GM23248 (cell line): ENCODE data around the gene BTBD17.

Experiments used
- EZH2 ChIP-seq: fragments of 200-600 bp; sonication (generic); IDR thresholded peaks from 2 replicates; pipeline ENCODE4 v1.6.1; 2018; ENCODE audit warnings: antibody characterized with exemption, mild to moderate bottlenecking; ENCODE audit not compliant: insufficient read depth, poor library complexity, severe bottlenecking
- EZH2phosphoT487 ChIP-seq: fragments of 200-600 bp; sonication (generic); IDR thresholded peaks from 2 replicates; pipeline ENCODE4 v1.6.1; 2018; ENCODE audit warnings: antibody characterized with exemption, moderate library complexity, mild to moderate bottlenecking, low read depth; ENCODE audit not compliant: insufficient read depth

DNA sequence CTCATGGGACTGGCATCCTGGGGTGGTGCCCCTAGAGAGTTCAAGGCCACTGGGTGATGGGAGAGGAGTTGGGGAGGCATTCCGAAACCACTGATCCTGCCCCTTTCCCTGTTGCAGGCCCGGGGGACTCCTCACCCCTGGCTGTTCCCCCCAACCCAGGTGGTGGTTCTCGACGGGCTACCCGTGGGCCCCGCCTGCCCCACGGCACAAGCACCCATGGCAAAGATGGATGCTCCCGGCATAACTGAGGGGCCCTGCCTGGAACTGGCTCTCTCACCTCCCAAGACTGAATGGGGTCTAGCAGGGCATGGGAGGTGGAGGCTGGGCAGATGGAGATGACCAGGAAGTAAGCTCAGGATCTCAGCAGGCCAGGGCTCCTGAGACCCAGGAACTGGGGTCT lies 6.6 kb downstream of the BTBD17 start:
- no peak for TF ChIP-seq EZH2
- no peak for TF ChIP-seq EZH2phosphoT487
